ENCODE results near the gene PDE4B.

GRCh38 chr1:66246351-66247269 is 453.9 kb downstream of the PDE4B start:
- TF ChIP-seq, protein P1, sequence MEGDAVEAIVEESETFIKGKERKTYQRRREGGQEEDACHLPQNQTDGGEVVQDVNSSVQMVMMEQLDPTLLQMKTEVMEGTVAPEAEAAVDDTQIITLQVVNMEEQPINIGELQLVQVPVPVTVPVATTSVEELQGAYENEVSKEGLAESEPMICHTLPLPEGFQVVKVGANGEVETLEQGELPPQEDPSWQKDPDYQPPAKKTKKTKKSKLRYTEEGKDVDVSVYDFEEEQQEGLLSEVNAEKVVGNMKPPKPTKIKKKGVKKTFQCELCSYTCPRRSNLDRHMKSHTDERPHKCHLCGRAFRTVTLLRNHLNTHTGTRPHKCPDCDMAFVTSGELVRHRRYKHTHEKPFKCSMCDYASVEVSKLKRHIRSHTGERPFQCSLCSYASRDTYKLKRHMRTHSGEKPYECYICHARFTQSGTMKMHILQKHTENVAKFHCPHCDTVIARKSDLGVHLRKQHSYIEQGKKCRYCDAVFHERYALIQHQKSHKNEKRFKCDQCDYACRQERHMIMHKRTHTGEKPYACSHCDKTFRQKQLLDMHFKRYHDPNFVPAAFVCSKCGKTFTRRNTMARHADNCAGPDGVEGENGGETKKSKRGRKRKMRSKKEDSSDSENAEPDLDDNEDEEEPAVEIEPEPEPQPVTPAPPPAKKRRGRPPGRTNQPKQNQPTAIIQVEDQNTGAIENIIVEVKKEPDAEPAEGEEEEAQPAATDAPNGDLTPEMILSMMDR (conservative IDR thresholded peaks at IDR 0.05 in 1 of 2, IDR thresholded peaks at IDR 0.05 in 1 of 2; ENCODE audit: extremely low read depth in 1 of 2, insufficient read depth in 1 of 2, low read depth in 1 of 2, low read length in 2 of 2) = no peak
- TF ChIP-seq EZH2 (IDR thresholded peaks at IDR 0.05; ENCODE audit: borderline replicate concordance, low read length) = no peak
